H1 (cell line): ENCODE data around the gene TMEM117. TPM values are rescaled to one million over a fixed set of nuclear protein-coding genes. Genes with fewer than 3 reads are reported as not detected.

Source experiments
- CTCF ChIA-PET: fragments of 300-600 bp; sonication (Branson Sonifier 250); formaldehyde crosslinking; loops from one replicate; lab custom pipeline; 2021; ENCODE audit not compliant: partially characterized antibody; lab: Charles Lee
- POLR2A ChIA-PET: fragments of 300-600 bp; sonication (Branson Sonifier 250); formaldehyde crosslinking; loops from one replicate; lab custom pipeline; 2021; ENCODE audit warnings: inconsistent platforms; ENCODE audit not compliant: partially characterized antibody; lab: Charles Lee
- DNase-seq, 2 experiments: peaks; one replicate each; pipeline versions ENCODE4 v3.0.0 to v3.0.0-alpha.2; 2010 to 2022; ENCODE audit warnings: low spot score in 2 of 2, low read depth in 1 of 2, mixed read lengths in 1 of 2
- FAIRE-seq: peaks from 2 replicates; lab custom pipeline; 2011; peaks lifted over from hg19 to GRCh38; lab: Jason Lieb, UNC
- H2AFZ ChIP-seq: 2 replicates; pipeline ENCODE4 v1.8.1; 2012; ENCODE audit warnings: low read length, inconsistent platforms
- H2AK5ac ChIP-seq: 2 replicates; pipeline ENCODE4 v1.6.1; 2013; ENCODE audit warnings: low read depth, low read length
- H2BK120ac ChIP-seq: replicated peaks from 2 replicates; pipeline ENCODE3; 2013; ENCODE audit warnings: low read depth, low read length, inconsistent platforms
- H2BK12ac ChIP-seq: 2 replicates; pipeline ENCODE4 v1.6.1; 2013; ENCODE audit warnings: low read depth, low read length
- H2BK15ac ChIP-seq: 2 replicates; pipeline ENCODE4 v1.6.1; 2013; ENCODE audit warnings: low read length
- H2BK20ac ChIP-seq: 2 replicates; pipeline ENCODE4 v1.6.1; 2013; ENCODE audit warnings: low read length
- H2BK5ac ChIP-seq: 2 replicates; pipeline ENCODE4 v1.6.1; 2013; ENCODE audit warnings: low read depth, low read length
- H3K14ac ChIP-seq: 2 replicates; pipeline ENCODE4 v1.6.1; 2013; ENCODE audit warnings: inconsistent platforms; ENCODE audit not compliant: insufficient read length
- H3K18ac ChIP-seq: 2 replicates; pipeline ENCODE4 v1.6.1; 2013; ENCODE audit warnings: low read length; ENCODE audit errors: extremely low read depth
- H3K23ac ChIP-seq: 2 replicates; pipeline ENCODE4 v1.6.1; 2013; ENCODE audit warnings: inconsistent platforms; ENCODE audit not compliant: insufficient read length
- H3K23me2 ChIP-seq: 2 replicates; pipeline ENCODE4 v1.6.1; 2013; ENCODE audit warnings: low read depth, low read length
- H3K27ac ChIP-seq: 2 replicates; pipeline ENCODE4 v1.6.1; 2011; ENCODE audit warnings: low read depth, low read length, inconsistent platforms
- H3K27me3 ChIP-seq, 4 experiments: replicated peaks in 1 of 4; 1 replicate in 1 of 4; 2 replicates in 3 of 4; pipeline versions ENCODE4 v1.6.1 to v1.8.1; 2011 to 2013; ENCODE audit warnings: low read length in 3 of 4, mild to moderate bottlenecking in 3 of 4, inconsistent platforms in 2 of 4, mixed read lengths in 2 of 4, moderate library complexity in 1 of 4; ENCODE audit not compliant: control insufficient read depth in 3 of 4, insufficient read depth in 3 of 4; ENCODE audit errors: extremely low read depth in 1 of 4
- H3K36me3 ChIP-seq, 4 experiments: 2 replicates each; pipeline versions ENCODE4 v1.6.1 to v1.8.1; 2011 to 2013; ENCODE audit warnings: mild to moderate bottlenecking in 4 of 4, low read length in 3 of 4, moderate library complexity in 2 of 4, control low read depth in 1 of 4, inconsistent platforms in 1 of 4; ENCODE audit not compliant: insufficient read depth in 4 of 4, control insufficient read depth in 2 of 4
- H3K4ac ChIP-seq: replicated peaks from 2 replicates; pipeline ENCODE3; 2013; ENCODE audit warnings: low read length, low read depth, mixed read lengths, inconsistent platforms; ENCODE audit not compliant: insufficient read length
- H3K4me1 ChIP-seq, 4 experiments: replicated peaks in 1 of 4; 1 replicate in 1 of 4; 2 replicates in 3 of 4; pipeline versions ENCODE4 v1.6.1 to v1.8.1; 2011 to 2013; ENCODE audit warnings: low read length in 3 of 4, inconsistent platforms in 2 of 4, mixed read lengths in 1 of 4; ENCODE audit not compliant: insufficient read depth in 4 of 4, control insufficient read depth in 3 of 4
- H3K4me2 ChIP-seq, 2 experiments: 2 replicates each; pipeline versions ENCODE4 v1.6.1 to v1.8.1; 2011 to 2013; ENCODE audit warnings: low read depth in 2 of 2, low read length in 2 of 2, control low read depth in 1 of 2, inconsistent platforms in 1 of 2, mild to moderate bottlenecking in 1 of 2; ENCODE audit not compliant: insufficient read depth in 1 of 2
- H3K4me3 ChIP-seq, 4 experiments: fragments of 200-600, 300-600 bp in 1 of 4; sonication (generic), shearing (Covaris generic), sonication (Bioruptor Twin) in 1 of 4; 2 replicates each; pipeline versions ENCODE4 v1.5.1 to v1.8.1; 2011 to 2016; ENCODE audit warnings: low read length in 4 of 4, low read depth in 3 of 4, control low read depth in 2 of 4, inconsistent platforms in 2 of 4, mild to moderate bottlenecking in 2 of 4, mixed read lengths in 1 of 4, moderate library complexity in 1 of 4; ENCODE audit not compliant: insufficient read depth in 2 of 4; ENCODE audit errors: extremely low read depth in 1 of 4
- H3K56ac ChIP-seq: replicated peaks from 2 replicates; pipeline ENCODE3; 2013; ENCODE audit warnings: low read depth, mild to moderate bottlenecking, mixed read lengths, low read length, inconsistent platforms; ENCODE audit not compliant: insufficient read length
- H3K79me1 ChIP-seq: 2 replicates; pipeline ENCODE4 v1.6.1; 2013; ENCODE audit warnings: low read depth, low read length, control low read depth
- H3K79me2 ChIP-seq, 2 experiments: 2 replicates each; pipeline versions ENCODE4 v1.6.1 to v1.8.1; 2012 to 2013; ENCODE audit warnings: low read length in 2 of 2, mild to moderate bottlenecking in 2 of 2, inconsistent platforms in 1 of 2; ENCODE audit not compliant: insufficient read depth in 2 of 2, control insufficient read depth in 1 of 2
- H3K9ac ChIP-seq, 4 experiments: replicated peaks in 1 of 4; 1 replicate in 1 of 4; 2 replicates in 3 of 4; pipeline versions ENCODE4 v1.6.1 to v1.8.1; 2011 to 2013; ENCODE audit warnings: low read depth in 3 of 4, low read length in 3 of 4, control low read depth in 2 of 4, mild to moderate bottlenecking in 2 of 4, moderate library complexity in 2 of 4, inconsistent platforms in 1 of 4; ENCODE audit errors: extremely low read depth in 1 of 4
- H3K9me3 ChIP-seq, 2 experiments: 2 replicates each; pipeline versions ENCODE4 v1.6.1 to v1.8.1; 2012 to 2013; ENCODE audit warnings: mild to moderate bottlenecking in 2 of 2, moderate library complexity in 2 of 2, control low read depth in 1 of 2, inconsistent platforms in 1 of 2, low read depth in 1 of 2, low read length in 1 of 2, mixed read lengths in 1 of 2; ENCODE audit not compliant: insufficient read depth in 2 of 2
- H4K20me1 ChIP-seq, 2 experiments: replicated peaks in 1 of 2; 2 replicates each; pipeline versions ENCODE3 to v1.8.1; 2011 to 2013; ENCODE audit warnings: inconsistent platforms in 2 of 2, low read length in 2 of 2, mild to moderate bottlenecking in 1 of 2; ENCODE audit not compliant: insufficient read depth in 2 of 2, control insufficient read depth in 1 of 2
- H4K5ac ChIP-seq: 2 replicates; pipeline ENCODE4 v1.6.1; 2013; ENCODE audit warnings: low read length, low read depth, mixed read lengths, inconsistent platforms; ENCODE audit not compliant: insufficient read length
- H4K8ac ChIP-seq: 2 replicates; pipeline ENCODE4 v1.8.0; 2013; ENCODE audit warnings: mild to moderate bottlenecking, moderate library complexity, low read length, inconsistent platforms; ENCODE audit not compliant: insufficient read depth; ENCODE audit errors: extremely low read depth
- H4K91ac ChIP-seq: replicated peaks from 2 replicates; pipeline ENCODE3; 2013; ENCODE audit warnings: low read length, mixed read lengths, inconsistent platforms; ENCODE audit not compliant: insufficient read length
- BCL11A ChIP-seq, 2 experiments: IDR thresholded peaks; one replicate each; pipeline ENCODE4 v1.6.1; 2011; ENCODE audit warnings: low read depth in 2 of 2, low read length in 2 of 2, mild to moderate bottlenecking in 2 of 2
- CBX5 ChIP-seq: fragments of 300-800, 300-1000 bp; sonication (generic); IDR thresholded peaks from 2 replicates; pipeline ENCODE4 v1.7.1; 2016; ENCODE audit warnings: antibody characterized with exemption, low read length, low read depth
- CTBP2 ChIP-seq: IDR thresholded peaks from 2 replicates; pipeline ENCODE4 v1.7.0; 2011; ENCODE audit warnings: borderline replicate concordance, mild to moderate bottlenecking, moderate library complexity, mixed read lengths, low read length; ENCODE audit not compliant: insufficient read depth, insufficient read length
- EZH2 ChIP-seq: fragments of 200-600 bp; sonication (generic); IDR thresholded peaks from 2 replicates; pipeline ENCODE4 v1.7.1; 2012; ENCODE audit warnings: low read depth, mild to moderate bottlenecking, moderate library complexity, low read length, inconsistent platforms; ENCODE audit not compliant: severe bottlenecking
- GTF2F1 ChIP-seq: IDR thresholded peaks from 2 replicates; pipeline ENCODE4 v1.6.1; 2012; ENCODE audit warnings: low read depth, low read length, improper control_type of control experiment, borderline replicate concordance
- JUN ChIP-seq: IDR thresholded peaks from 2 replicates; pipeline ENCODE4 v1.6.1; 2011; ENCODE audit warnings: low read depth, mild to moderate bottlenecking, improper control_type of control experiment, low read length
- KDM1A ChIP-seq: fragments of 200-600, 300-600 bp; sonication (generic); IDR thresholded peaks from 2 replicates; pipeline ENCODE4 v1.7.1; 2016; ENCODE audit warnings: mild to moderate bottlenecking, low read length, borderline replicate concordance
- KDM5A ChIP-seq: fragments of 200-600 bp; IDR thresholded peaks from 2 replicates; pipeline ENCODE4 v1.7.1; 2012; ENCODE audit warnings: mild to moderate bottlenecking, low read length, inconsistent platforms, mixed read lengths
- POLR2A ChIP-seq, 2 experiments: IDR thresholded peaks; 1 replicate in 1 of 2; 2 replicates in 1 of 2; pipeline ENCODE4 v1.6.1; 2011; ENCODE audit warnings: low read depth in 2 of 2, low read length in 2 of 2, mild to moderate bottlenecking in 2 of 2; ENCODE audit errors: control extremely low read depth in 1 of 2
- POU5F1 ChIP-seq: IDR thresholded peaks from 2 replicates; pipeline ENCODE4 v1.6.1; 2011; ENCODE audit warnings: low read depth, mild to moderate bottlenecking, low read length, moderate library complexity
- RAD21 ChIP-seq, 2 experiments: IDR thresholded peaks in 1 of 2; conservative IDR thresholded peaks in 1 of 2; 2 replicates each; pipeline ENCODE4 v1.6.1; 2011; ENCODE audit warnings: low read depth in 2 of 2, low read length in 2 of 2, improper control_type of control experiment in 1 of 2, inconsistent platforms in 1 of 2, mild to moderate bottlenecking in 1 of 2, moderate library complexity in 1 of 2
- RNF2 ChIP-seq: fragments of 200-900, 300-1000 bp; sonication (generic); IDR thresholded peaks from 2 replicates; pipeline ENCODE4 v1.7.1; 2016; ENCODE audit warnings: borderline replicate concordance, low read depth, mild to moderate bottlenecking, antibody characterized with exemption, low read length; ENCODE audit not compliant: poor library complexity, severe bottlenecking; ENCODE audit errors: missing control alignments
- SRF ChIP-seq: IDR thresholded peaks from 2 replicates; pipeline ENCODE4 v1.6.1; 2011; ENCODE audit warnings: mild to moderate bottlenecking, low read depth, low read length, moderate library complexity
- TAF7 ChIP-seq: optimal IDR thresholded peaks from 2 replicates; pipeline ENCODE3; 2011; ENCODE audit warnings: low read depth, mild to moderate bottlenecking, inconsistent platforms, low read length, moderate library complexity, borderline replicate concordance
- WGBS, 2 experiments: shearing (Covaris generic) in 1 of 2; methylation state at CpG; one replicate each; pipeline versions ENCODE4 v1.1.6 to v1.1.7; 2013 to 2015; ENCODE audit warnings: low lambda C conversion rate in 2 of 2, mixed read lengths in 2 of 2, inconsistent platforms in 1 of 2, low coverage in 1 of 2, missing lambda C conversion rate in 1 of 2; ENCODE audit not compliant: insufficient replicate concordance in 2 of 2, insufficient coverage in 1 of 2, insufficient read length in 1 of 2; ENCODE audit errors: extremely low coverage in 1 of 2, missing lambda C conversion rate in 1 of 2; 5-methylcytosine and 5-hydroxymethylcytosine counted together
- polyA plus RNA-seq, 7 experiments: library from polyadenylated mRNA; depleted of rRNA in 3 of 7; stranded (reverse) in 5 of 7; unstranded in 2 of 7; fragments of >200 nt in 5 of 7; fragments of 200-250 nt in 2 of 7; gene quantifications; 1 replicate in 5 of 7; 2 replicates in 1 of 7; 4 replicates in 1 of 7; pipeline versions ENCODE4 v1.2.1 to v1.2.3, GENCODE V29; 2011 to 2013; ENCODE audit warnings: missing spikeins in 2 of 7, mixed read lengths in 2 of 7
- total RNA-seq: library from RNA; stranded (reverse); fragmentation: NEBNext Ultra II Directional; extraction: Animal tissue kit (Norgen Biotek cat#: 25700); gene quantifications from 2 replicates; pipeline ENCODE4 v1.2.1, GENCODE V29; 2021

The TMEM117 gene
- total and polyA plus RNA-seq, 2 of the 8 experiments (the other 6 are each of a cell fraction or from before 2014, with no cell fraction given), result 0.80 to 1.4 TPM

GRCh38 chr12:44052554-44052953 lies 216.7 kb downstream of the TMEM117 start:
- H3K27ac ChIP-seq, result no peak overlapping the region
- no peaks in the 10 kb centered on the region for H3K36me3 ChIP-seq
- no peak overlapping the region for H2BK12ac ChIP-seq
- no peak overlapping the region for H4K91ac ChIP-seq
- ChIA-PET CTCF (no interaction called here), POLR2A (no interaction called here)
- no peak for FAIRE-seq
- no peak overlapping the region for H2AK5ac ChIP-seq
- H3K23me2 ChIP-seq, result no peaks in the 10 kb centered on the region
- no peak overlapping the region for H3K9ac ChIP-seq
- H4K20me1 ChIP-seq, result no peaks in the 10 kb centered on the region
- no peak overlapping the region for H2AFZ ChIP-seq
- H3K4me2 ChIP-seq, result no peak overlapping the region
- no peak overlapping the region for H4K5ac ChIP-seq
- no peaks in the 10 kb centered on the region for H3K79me2 ChIP-seq
- H3K56ac ChIP-seq, result no peak overlapping the region
- H2BK120ac ChIP-seq, result no peak overlapping the region
- no peak overlapping the region for H3K18ac ChIP-seq
- no peak overlapping the region for H2BK15ac ChIP-seq
- no peak overlapping the region for H2BK20ac ChIP-seq
- no peak overlapping the region for H3K4me3 ChIP-seq
- no peak overlapping the region for H3K23ac ChIP-seq
- H3K27me3 ChIP-seq, result no peaks in the 10 kb centered on the region
- no peaks in the 10 kb centered on the region for H3K79me1 ChIP-seq
- H3K4ac ChIP-seq, result no peak overlapping the region
- DNase-seq, result no peak
- H2BK5ac ChIP-seq, result no peak overlapping the region
- H3K4me1 ChIP-seq, result no peaks in the 10 kb centered on the region
- no peak overlapping the region for H3K14ac ChIP-seq
- WGBS, 2 experiments, result 86% methylated on average over 4 of the region's 4 CpGs; no CpG with 5 or more reads in 1 of the 2 experiments
- H4K8ac ChIP-seq, result no peak overlapping the region
- H3K9me3 ChIP-seq, result no peaks in the 10 kb centered on the region
- TF ChIP-seq BCL11A (IDR thresholded peaks at IDR 0.05; ENCODE audit: low read depth in 2 of 2, low read length in 2 of 2) (no peak), TAF7 (no peak), KDM5A (no peak), POU5F1 (no peak), SRF (no peak), RAD21 (IDR thresholded peaks at IDR 0.05 in 1 of 2, conservative IDR thresholded peaks at IDR 0.05 in 1 of 2; ENCODE audit: low read depth in 2 of 2, low read length in 2 of 2) (no peak), CBX5 (no peak), JUN (no peak), RNF2 (no peak), CTBP2 (no peak), POLR2A (IDR thresholded peaks at IDR 0.05; ENCODE audit: control extremely low read depth in 1 of 2, low read depth in 2 of 2, low read length in 2 of 2) (no peak), EZH2 (no peak), KDM1A (no peak), GTF2F1 (no peak)
